ENCODE measurements around the gene MPDU1. TPM values are rescaled to one million over a fixed set of nuclear protein-coding genes. Genes with fewer than 3 reads are reported as not detected.

Gene MPDU1
- total and polyA plus RNA-seq, 2 of the 13 experiments (the other 11 are each of a cell fraction or from before 2014, with no cell fraction given), result 112 to 167 TPM

GRCh38 chr17:7572338-7572587 is 11.4 kb upstream of the MPDU1 start (continued):
- TF ChIP-seq SMARCC2 (IDR thresholded peaks at IDR 0.05), result no peak
- no peak for TF ChIP-seq PRDM4 (CRISPR knock-in tag; IDR thresholded peaks at IDR 0.05; ENCODE audit: borderline replicate concordance)
- no peak for TF ChIP-seq PTBP1 (IDR thresholded peaks at IDR 0.05; ENCODE audit: low read depth, low read length, poor library complexity, severe bottlenecking)
- no peak for TF ChIP-seq PAWR (CRISPR knock-in tag; IDR thresholded peaks at IDR 0.05; ENCODE audit: borderline replicate concordance)
- no peak for TF ChIP-seq FOSL1 (CRISPR knock-in tag; IDR thresholded peaks at IDR 0.05; ENCODE audit: borderline replicate concordance)
- TF ChIP-seq NFIC (IDR thresholded peaks at IDR 0.05; ENCODE audit: low read length), result no peak
- no peak for TF ChIP-seq ZNF460 (CRISPR knock-in tag; IDR thresholded peaks at IDR 0.05; ENCODE audit: borderline replicate concordance)
- TF ChIP-seq ZNF691 (CRISPR knock-in tag; IDR thresholded peaks at IDR 0.05; ENCODE audit: borderline replicate concordance, low read depth), result 0 out of 2 replicates have a peak, but pooled peaks have one; percentile 44
- TF ChIP-seq U2AF2 (IDR thresholded peaks at IDR 0.05; ENCODE audit: low read depth, low read length), result no peak
- TF ChIP-seq POGK (CRISPR knock-in tag; conservative IDR thresholded peaks at IDR 0.05), result no peak
- TF ChIP-seq ZNF672 (CRISPR knock-in tag; IDR thresholded peaks at IDR 0.05), result no peak
- TF ChIP-seq ZNF777 (CRISPR knock-in tag; IDR thresholded peaks at IDR 0.05), result 0 out of 2 replicates have a peak, but pooled peaks have one; percentile 17
- peak; percentile 95 for TF ChIP-seq KLF11 (CRISPR knock-in tag; IDR thresholded peaks at IDR 0.05)
- no peak for TF ChIP-seq ZNF761 (CRISPR knock-in tag; conservative IDR thresholded peaks at IDR 0.05)
- TF ChIP-seq ZNF746 (CRISPR knock-in tag; IDR thresholded peaks at IDR 0.05), result peak; percentile 56; the same call in 1 of the 2 replicates
- peak; percentile 23; the same call in 1 of the 2 replicates for TF ChIP-seq ZNF318 (CRISPR knock-in tag; IDR thresholded peaks at IDR 0.05)
- TF ChIP-seq THAP11 (CRISPR knock-in tag; IDR thresholded peaks at IDR 0.05), result peak; percentile 95; the same call in 1 of the 2 replicates
- 0 out of 2 replicates have a peak, but pooled peaks have one; percentile 60 for TF ChIP-seq KMT2A (CRISPR knock-in tag; IDR thresholded peaks at IDR 0.05)

All from HepG2 (cell line).